Activated naive CD4-positive, alpha-beta T cell treated with anti-CD3 and anti-CD28 coated beads, Interleukin-2, amount 10 ng/mL, durations not matched to agents 7 days and 5 days (primary cell): ENCODE data around the gene ST14.
"Not testable (repeated sequence)": the region's sequence is repeated elsewhere in the genome, so short reads cannot be mapped to it uniquely, and the experiment has no call there.

Experiments
- CTCF ChIA-PET: fragments of 350-600 bp; sonication (Branson Sonifier 250); formaldehyde crosslinking; loops from one replicate; lab custom pipeline; 2021; ENCODE audit warnings: antibody characterized with exemption; lab: Charles Lee
- DNase-seq: peaks from one replicate; pipeline ENCODE4 v3.0.0-alpha.2; 2020
- H3K27ac Mint-ChIP-seq: one replicate; pipeline ENCODE4 v1.8.0; 2021; ENCODE audit warnings: mild to moderate bottlenecking, moderate library complexity, mixed read lengths
- H3K27me3 Mint-ChIP-seq: one replicate; pipeline ENCODE4 v1.8.0; 2021; ENCODE audit warnings: mild to moderate bottlenecking, mixed read lengths
- H3K36me3 Mint-ChIP-seq: one replicate; pipeline ENCODE4 v1.8.0; 2021; ENCODE audit warnings: mixed read lengths
- H3K4me1 Mint-ChIP-seq: one replicate; pipeline ENCODE4 v1.8.0; 2021; ENCODE audit warnings: mixed read lengths
- H3K4me3 Mint-ChIP-seq: one replicate; pipeline ENCODE4 v1.8.0; 2021; ENCODE audit warnings: mild to moderate bottlenecking, moderate library complexity, mixed read lengths
- H3K9me3 Mint-ChIP-seq: one replicate; pipeline ENCODE4 v1.8.0; 2021; ENCODE audit warnings: mixed read lengths

The ST14 gene

GRCh38 chr11:130217133-130218031 is 57.8 kb downstream of the ST14 start:
- CTCF ChIA-PET: interaction anchor here (1.2 kb wide), 1 partner anchor 103 kb away, joined by 3 read pairs; no protein-coding TSS in a partner anchor
- no peak for DNase-seq
- Mint-ChIP-seq H3K27ac (no peak overlapping the region), H3K4me3 (no peak overlapping the region), H3K36me3 (no peaks in the 10 kb centered on the region), H3K27me3 (peaks cover 11% of the 10 kb centered on the region), H3K9me3 (no peaks in the 10 kb centered on the region), H3K4me1 (peaks cover 2% of the 10 kb centered on the region)

- CTCF ChIA-PET: no interaction called here
- Mint-ChIP-seq H3K27ac (no peak overlapping the region), H3K4me1 (peaks cover 3% of the 10 kb centered on the region), H3K4me3 (no peak overlapping the region), H3K36me3 (no peaks in the 10 kb centered on the region), H3K27me3 (peaks cover 11% of the 10 kb centered on the region), H3K9me3 (no peaks in the 10 kb centered on the region)
- DNase-seq: no peak
Measured at GRCh38 chr11:130218501-130219070, 59.0 kb downstream of the ST14 start.

- H3K27me3 Mint-ChIP-seq: peaks cover 11% of the 10 kb centered on the region
Measured at GRCh38 chr11:130219148-130219547, 59.6 kb downstream of the ST14 start.

GRCh38 chr11:130220311-130221035 is 60.9 kb downstream of the ST14 start:
- H3K36me3 Mint-ChIP-seq: no peaks in the 10 kb centered on the region
- H3K4me3 Mint-ChIP-seq: no peak overlapping the region
- H3K4me1 Mint-ChIP-seq: peaks cover 3% of the 10 kb centered on the region
- H3K27me3 Mint-ChIP-seq: peaks cover 5% of the 10 kb centered on the region
- H3K9me3 Mint-ChIP-seq: no peaks in the 10 kb centered on the region
- CTCF ChIA-PET: no interaction called here
- no peak for DNase-seq
- no peak overlapping the region for H3K27ac Mint-ChIP-seq

More at GRCh38 chr11:130219148-130219547, 59.6 kb downstream of the ST14 start:
- H3K36me3 Mint-ChIP-seq: no peaks in the 10 kb centered on the region
- peaks cover 3% of the 10 kb centered on the region for H3K4me1 Mint-ChIP-seq
- H3K4me3 Mint-ChIP-seq: no peak overlapping the region
- CTCF ChIA-PET: no interaction called here
- DNase-seq: no peak
- H3K9me3 Mint-ChIP-seq: no peaks in the 10 kb centered on the region
- no peak overlapping the region for H3K27ac Mint-ChIP-seq

DNA sequence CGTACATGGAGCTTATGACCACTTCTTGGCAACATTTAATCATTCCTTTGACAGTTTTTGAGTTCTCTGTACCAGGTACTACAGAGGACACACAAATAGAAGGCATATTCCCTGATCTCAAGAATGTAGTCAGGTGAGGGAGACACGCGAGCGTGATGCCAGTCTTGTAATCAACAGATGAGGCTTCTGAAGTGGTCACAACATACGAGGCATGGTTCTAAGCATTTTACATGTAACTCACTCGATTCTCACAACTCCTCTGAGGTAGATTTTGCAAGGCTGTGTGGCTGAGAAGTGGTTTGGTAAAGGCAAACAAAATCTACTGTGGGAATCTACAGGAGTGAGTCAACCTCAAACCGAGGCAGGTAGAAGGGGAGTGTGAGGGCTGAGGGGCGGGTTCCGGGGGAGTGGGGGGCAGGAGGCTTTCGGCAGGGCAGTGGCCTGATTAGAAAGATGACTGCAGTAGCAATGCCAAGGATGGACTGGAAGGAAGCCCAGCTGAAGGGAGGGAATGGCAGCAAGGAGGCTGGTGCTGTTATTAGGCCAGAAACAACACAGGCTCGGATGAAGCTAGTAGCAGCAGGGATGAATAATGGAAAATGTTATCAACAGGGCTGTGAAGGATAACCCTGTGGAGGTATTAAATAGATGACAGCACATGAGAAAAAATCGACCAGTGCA is 63.8 kb downstream of the ST14 start:
- DNase-seq: no peak
- no peak overlapping the region for H3K27ac Mint-ChIP-seq
- H3K4me1 Mint-ChIP-seq: peaks cover 3% of the 10 kb centered on the region
- H3K27me3 Mint-ChIP-seq: no peaks in the 10 kb centered on the region
- CTCF ChIA-PET: interaction anchor here (0.6 to 1.2 kb wide), 2 partner anchors 11 to 77 kb away, joined by 3 read pairs; no protein-coding TSS in a partner anchor
- H3K4me3 Mint-ChIP-seq: no peak overlapping the region
- no peaks in the 10 kb centered on the region for H3K36me3 Mint-ChIP-seq
- no peaks in the 10 kb centered on the region for H3K9me3 Mint-ChIP-seq

- H3K9me3 Mint-ChIP-seq: no peaks in the 10 kb centered on the region
- H3K27ac Mint-ChIP-seq: no peak overlapping the region
- DNase-seq: no peak
- H3K4me3 Mint-ChIP-seq: no peak overlapping the region
- no peaks in the 10 kb centered on the region for H3K27me3 Mint-ChIP-seq
- CTCF ChIA-PET: interaction anchor here (0.7 kb wide), 1 partner anchor 15 kb away, joined by 3 read pairs; no protein-coding TSS in a partner anchor
- peaks cover 4% of the 10 kb centered on the region for H3K36me3 Mint-ChIP-seq
- peaks cover 3% of the 10 kb centered on the region for H3K4me1 Mint-ChIP-seq
Measured at GRCh38 chr11:130227373-130227772, 67.8 kb downstream of the ST14 start.

GRCh38 chr11:130233486-130233885 is 73.9 kb downstream of the ST14 start:
- H3K4me3 Mint-ChIP-seq, DNase-seq, H3K4me1 Mint-ChIP-seq, H3K27me3 Mint-ChIP-seq, H3K27ac Mint-ChIP-seq, CTCF ChIA-PET, H3K9me3 Mint-ChIP-seq: not testable (repeated sequence)
- peaks cover 22% of the 10 kb centered on the region for H3K36me3 Mint-ChIP-seq

GRCh38 chr11:130233888-130234287 is 74.3 kb downstream of the ST14 start:
- DNase-seq, CTCF ChIA-PET, H3K4me1 Mint-ChIP-seq, H3K27me3 Mint-ChIP-seq, H3K9me3 Mint-ChIP-seq, H3K27ac Mint-ChIP-seq, H3K4me3 Mint-ChIP-seq: not testable (repeated sequence)
- peaks cover 24% of the 10 kb centered on the region for H3K36me3 Mint-ChIP-seq

- H3K36me3 Mint-ChIP-seq: peaks cover 26% of the 10 kb centered on the region
- H3K4me3 Mint-ChIP-seq: no peak overlapping the region
- no peaks in the 10 kb centered on the region for H3K9me3 Mint-ChIP-seq
- H3K4me1 Mint-ChIP-seq: no peaks in the 10 kb centered on the region
- no peaks in the 10 kb centered on the region for H3K27me3 Mint-ChIP-seq
- no peak overlapping the region for H3K27ac Mint-ChIP-seq
- no peak for DNase-seq
- CTCF ChIA-PET: no interaction called here
Measured at GRCh38 chr11:130234315-130234714, 74.7 kb downstream of the ST14 start.

- Mint-ChIP-seq H3K27me3 (no peaks in the 10 kb centered on the region), H3K27ac (no peak overlapping the region), H3K4me3 (no peak overlapping the region), H3K9me3 (no peaks in the 10 kb centered on the region), H3K4me1 (peaks cover 3% of the 10 kb centered on the region), H3K36me3 (peaks cover 26% of the 10 kb centered on the region)
- CTCF ChIA-PET: no interaction called here
- DNase-seq: no peak
Measured at GRCh38 chr11:130237282-130238006, 77.9 kb downstream of the ST14 start.

GRCh38 chr11:130241713-130242112 is 82.1 kb downstream of the ST14 start:
- CTCF ChIA-PET: no interaction called here
- Mint-ChIP-seq H3K27me3 (no peaks in the 10 kb centered on the region), H3K4me1 (peaks cover 19% of the 10 kb centered on the region), H3K9me3 (no peaks in the 10 kb centered on the region), H3K27ac (no peak overlapping the region), H3K36me3 (peaks cover 23% of the 10 kb centered on the region), H3K4me3 (no peak overlapping the region)
- no peak for DNase-seq

DNA sequence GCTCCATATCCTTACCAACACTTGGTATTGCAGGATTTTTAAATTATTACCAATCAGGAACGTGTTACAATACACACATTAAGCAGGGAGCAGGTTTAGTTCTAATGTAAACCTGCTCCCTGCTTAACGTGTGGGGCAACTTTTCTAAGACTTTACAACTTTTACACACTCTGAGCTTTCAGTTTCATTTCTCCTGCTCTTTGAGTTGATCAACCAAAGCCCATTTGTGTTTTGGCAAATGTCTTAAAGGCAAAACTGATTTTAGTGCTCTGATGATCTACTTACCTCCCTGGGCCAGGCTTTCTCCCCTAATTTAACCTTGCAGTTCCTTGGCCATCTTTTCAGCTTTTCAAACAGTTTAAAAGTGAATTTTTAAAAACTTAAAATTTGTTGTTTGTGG is 84.2 kb downstream of the ST14 start:
- Mint-ChIP-seq H3K9me3 (no peaks in the 10 kb centered on the region), H3K27me3 (no peaks in the 10 kb centered on the region), H3K27ac (peak overlapping the region; percentile 78), H3K36me3 (peaks cover 19% of the 10 kb centered on the region), H3K4me1 (peaks cover 21% of the 10 kb centered on the region), H3K4me3 (peak overlapping the region; percentile 22)
- no peak for DNase-seq
- CTCF ChIA-PET: interaction anchor here (0.7 kb wide), 2 partner anchors 181 to 601 kb away, joined by 3 read pairs; no protein-coding TSS in a partner anchor

- H3K27ac Mint-ChIP-seq: peak overlapping the region; percentile 3
- H3K4me3 Mint-ChIP-seq: no peak overlapping the region
- CTCF ChIA-PET: no interaction called here
Measured at GRCh38 chr11:130244848-130245247, 85.3 kb downstream of the ST14 start.

More at GRCh38 chr11:130244848-130245247, 85.3 kb downstream of the ST14 start:
- H3K27me3 Mint-ChIP-seq: no peaks in the 10 kb centered on the region
- H3K36me3 Mint-ChIP-seq: peaks cover 20% of the 10 kb centered on the region
- peaks cover 25% of the 10 kb centered on the region for H3K4me1 Mint-ChIP-seq
- H3K9me3 Mint-ChIP-seq: no peaks in the 10 kb centered on the region
- DNase-seq: no peak
